GM23248 (cell line): ENCODE data around the gene CELF1. TPM values are rescaled to one million over a fixed set of nuclear protein-coding genes. Genes with fewer than 3 reads are reported as not detected.

Source experiments
- DNase-seq: peaks from one replicate; pipeline ENCODE4 v3.0.0-alpha.2; 2015
- H2AFZ ChIP-seq: fragments of 200-600 bp; sonication (generic); 2 replicates; pipeline ENCODE4 v1.6.1; 2016; ENCODE audit warnings: antibody characterized with exemption
- H3F3A ChIP-seq: fragments of 200-600 bp; sonication (generic); 2 replicates; pipeline ENCODE4 v1.6.1; 2016; ENCODE audit warnings: mild to moderate bottlenecking, antibody characterized with exemption, mixed run types; ENCODE audit not compliant: insufficient read depth
- H3K27ac ChIP-seq: fragments of 200-600 bp; sonication (generic); 2 replicates; pipeline ENCODE4 v1.5.1; 2016; ENCODE audit warnings: mild to moderate bottlenecking
- H3K27me3 ChIP-seq: fragments of 200-600 bp; sonication (generic); replicated peaks from 2 replicates; pipeline ENCODE4 v1.6.1; 2016; ENCODE audit warnings: mild to moderate bottlenecking; ENCODE audit not compliant: insufficient read depth
- H3K36me3 ChIP-seq: fragments of 200-600 bp; sonication (generic); 2 replicates; pipeline ENCODE4 v1.6.1; 2016; ENCODE audit warnings: low read depth, mild to moderate bottlenecking
- H3K4me1 ChIP-seq: fragments of 200-600 bp; sonication (generic); 2 replicates; pipeline ENCODE4 v1.6.1; 2016; ENCODE audit warnings: mild to moderate bottlenecking; ENCODE audit not compliant: insufficient read depth
- H3K4me2 ChIP-seq: fragments of 200-600 bp; sonication (generic); one replicate; pipeline ENCODE4 v1.6.1; 2016; ENCODE audit warnings: mild to moderate bottlenecking; ENCODE audit not compliant: unreplicated experiment
- H3K4me3 ChIP-seq: fragments of 200-600 bp; sonication (generic); 2 replicates; pipeline ENCODE4 v1.5.1; 2016; ENCODE audit warnings: mild to moderate bottlenecking
- H3K79me2 ChIP-seq: fragments of 200-600 bp; sonication (generic); 2 replicates; pipeline ENCODE4 v1.6.1; 2016; ENCODE audit warnings: mild to moderate bottlenecking; ENCODE audit not compliant: insufficient read depth
- H3K9ac ChIP-seq: fragments of 200-600 bp; sonication (generic); 2 replicates; pipeline ENCODE4 v1.6.1; 2016; ENCODE audit warnings: mild to moderate bottlenecking
- H3K9me2 ChIP-seq: fragments of 200-600 bp; sonication (generic); 2 replicates; pipeline ENCODE4 v1.6.1; 2016; ENCODE audit warnings: mixed run types, mild to moderate bottlenecking, moderate library complexity; ENCODE audit not compliant: insufficient read depth
- H3K9me3 ChIP-seq: fragments of 200-600 bp; sonication (generic); one replicate; pipeline ENCODE4 v1.6.1; 2017; ENCODE audit warnings: low read depth
- H4K20me1 ChIP-seq: fragments of 200-600 bp; sonication (generic); 2 replicates; pipeline ENCODE4 v1.6.0; 2016; ENCODE audit not compliant: insufficient read depth
- EZH2 ChIP-seq: fragments of 200-600 bp; sonication (generic); IDR thresholded peaks from 2 replicates; pipeline ENCODE4 v1.6.1; 2018; ENCODE audit warnings: antibody characterized with exemption, mild to moderate bottlenecking; ENCODE audit not compliant: insufficient read depth, poor library complexity, severe bottlenecking
- EZH2phosphoT487 ChIP-seq: fragments of 200-600 bp; sonication (generic); IDR thresholded peaks from 2 replicates; pipeline ENCODE4 v1.6.1; 2018; ENCODE audit warnings: antibody characterized with exemption, moderate library complexity, mild to moderate bottlenecking, low read depth; ENCODE audit not compliant: insufficient read depth
- WGBS, 2 experiments: methylation state at CpG; one replicate each; pipeline ENCODE4 v1.1.6; 2015 to 2017; ENCODE audit warnings: low lambda C conversion rate in 2 of 2, low coverage in 1 of 2; ENCODE audit errors: missing lambda C conversion rate in 2 of 2; 5-methylcytosine and 5-hydroxymethylcytosine counted together
- in situ Hi-C: fragments of 300-500 bp; cut with MboI; formaldehyde crosslinking; loops from 2 replicates; pipeline ENCODE4 v1.15.0; 2020
- polyA plus RNA-seq: library from polyadenylated mRNA; unstranded; fragments of >200 nt; fragmentation: Nextera tagmentation; extraction: Ambion mirVana; gene quantifications from 2 replicates; pipeline ENCODE4 v1.2.1, GENCODE V29; 2016
- total RNA-seq: library from RNA; depleted of rRNA; stranded (reverse); fragments of >200 nt; shearing (Covaris generic); gene quantifications from 2 replicates; pipeline ENCODE4 v1.2.3, GENCODE V29; 2014

Gene CELF1
- total and polyA plus RNA-seq, 2 experiments from 2014 or later: 51.7 to 70.9 TPM

DNA sequence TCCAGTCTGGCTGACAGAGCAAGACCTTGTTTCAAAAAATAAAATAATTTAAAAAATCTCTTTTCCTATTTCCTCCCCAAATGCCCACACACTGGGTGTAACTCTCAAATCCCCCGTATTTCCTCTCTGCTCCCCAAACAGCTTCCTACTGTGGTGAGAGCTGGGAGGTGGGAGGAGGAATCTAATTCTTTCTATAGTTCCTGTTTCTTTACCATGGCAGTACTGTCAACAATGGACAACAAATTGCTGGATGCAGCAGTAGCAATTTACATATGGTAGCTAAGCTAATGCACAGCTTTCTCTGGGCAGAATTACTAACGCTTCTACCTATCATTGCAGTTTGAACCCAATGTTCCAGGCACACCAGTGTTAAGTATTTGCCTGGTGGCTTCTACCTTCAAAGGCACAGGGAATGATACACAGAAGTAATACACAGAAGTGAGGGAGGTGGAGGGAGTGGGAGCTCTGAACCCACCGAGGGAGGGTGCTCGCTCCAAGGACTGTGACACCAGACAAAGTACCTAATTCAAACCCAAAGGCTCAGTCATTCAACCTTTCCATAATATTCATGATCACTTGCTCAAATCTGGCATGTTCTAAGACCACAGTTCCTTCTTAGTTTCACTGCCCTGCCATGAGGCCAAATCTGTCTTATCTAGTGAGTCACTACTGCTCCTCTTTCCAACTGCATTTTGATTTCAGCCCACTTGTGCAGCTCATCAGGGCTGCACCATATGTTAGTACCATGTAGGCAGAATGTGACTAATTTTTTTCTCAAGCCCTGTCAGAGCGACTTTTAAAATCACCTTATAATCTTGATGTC, 37.9 kb downstream of the CELF1 start:
- 85 to 93% methylated on average over 5 of the region's 5 CpGs for WGBS, 2 experiments
- Histone ChIP-seq H3K9me2 (no peaks in the 10 kb centered on the region), H3K36me3 (no peaks in the 10 kb centered on the region), H3K9ac (no peak overlapping the region), H3F3A (peaks cover 5% of the 10 kb centered on the region; the same call in 1 of the 2 replicates), H3K4me1 (peaks cover 28% of the 10 kb centered on the region), H3K79me2 (peaks cover 100% of the 10 kb centered on the region), H4K20me1 (peaks cover 12% of the 10 kb centered on the region; the same call in 1 of the 2 replicates), H3K4me3 (no peak overlapping the region), H3K27me3 (no peaks in the 10 kb centered on the region), H2AFZ (no peak overlapping the region), H3K9me3 (no peaks in the 10 kb centered on the region), H3K27ac (peak overlapping the region; percentile 48), H3K4me2 (peak overlapping the region; percentile 29)
- peak; percentile 89 for DNase-seq
- TF ChIP-seq EZH2phosphoT487 (no peak), EZH2 (no peak)
- in situ Hi-C loops: no loop called here

DNA sequence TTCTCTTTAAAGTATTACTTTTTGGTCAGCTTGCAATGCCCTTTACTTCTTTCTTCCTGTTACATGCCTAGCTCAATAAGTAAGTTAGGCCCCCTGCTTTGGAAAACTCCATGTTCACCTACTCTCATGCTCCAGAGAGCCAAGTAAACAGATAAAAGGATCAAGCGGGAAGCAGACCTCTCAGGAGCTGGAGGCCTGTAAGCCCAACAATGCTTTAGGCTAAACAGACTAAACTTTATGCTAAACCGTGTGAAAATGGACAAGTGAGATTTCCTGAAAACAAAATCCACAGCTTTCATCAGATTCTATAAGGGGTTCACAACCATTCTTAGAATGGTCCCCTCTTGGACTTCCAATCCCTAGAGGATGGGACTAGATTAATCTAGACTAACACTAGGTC, 40.2 kb downstream of the CELF1 start:
- Histone ChIP-seq H4K20me1 (peaks cover 22% of the 10 kb centered on the region; the same call in 1 of the 2 replicates), H3K9me3 (no peaks in the 10 kb centered on the region), H3K27ac (no peak overlapping the region), H3K4me1 (peaks cover 33% of the 10 kb centered on the region), H3K79me2 (peaks cover 100% of the 10 kb centered on the region), H3K9me2 (no peaks in the 10 kb centered on the region), H2AFZ (no peak overlapping the region), H3F3A (peaks cover 6% of the 10 kb centered on the region; the same call in 1 of the 2 replicates), H3K27me3 (no peaks in the 10 kb centered on the region), H3K4me3 (no peak overlapping the region), H3K9ac (no peak overlapping the region), H3K4me2 (no peak overlapping the region), H3K36me3 (no peaks in the 10 kb centered on the region)
- DNase-seq: no peak
- no peak for TF ChIP-seq EZH2
- TF ChIP-seq EZH2phosphoT487: no peak
- in situ Hi-C loops: no loop called here
- WGBS, 2 experiments: 100% methylated on average over 2 of the region's 2 CpGs

DNA sequence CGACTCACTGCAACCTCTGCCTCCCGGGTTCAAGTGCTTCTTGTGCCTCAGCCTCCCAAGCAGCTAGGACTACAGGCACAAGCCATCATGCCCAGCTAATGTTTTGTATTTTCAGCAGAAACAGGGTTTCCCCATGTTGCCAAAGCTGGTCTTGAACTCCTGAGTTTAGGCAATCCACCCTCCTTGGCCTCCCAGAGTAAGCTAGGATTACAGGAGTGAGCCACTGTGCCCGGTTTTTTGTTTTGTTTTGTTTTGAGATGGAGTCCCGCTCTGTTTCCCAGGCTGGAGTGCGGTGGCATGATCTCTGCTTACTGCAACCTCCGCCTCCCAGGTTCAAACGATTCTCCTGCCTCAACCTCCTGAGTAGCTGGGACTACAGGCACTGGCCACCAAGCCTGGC, 41.0 kb downstream of the CELF1 start:
- peaks cover 41% of the 10 kb centered on the region for H3K4me1 ChIP-seq

DNA sequence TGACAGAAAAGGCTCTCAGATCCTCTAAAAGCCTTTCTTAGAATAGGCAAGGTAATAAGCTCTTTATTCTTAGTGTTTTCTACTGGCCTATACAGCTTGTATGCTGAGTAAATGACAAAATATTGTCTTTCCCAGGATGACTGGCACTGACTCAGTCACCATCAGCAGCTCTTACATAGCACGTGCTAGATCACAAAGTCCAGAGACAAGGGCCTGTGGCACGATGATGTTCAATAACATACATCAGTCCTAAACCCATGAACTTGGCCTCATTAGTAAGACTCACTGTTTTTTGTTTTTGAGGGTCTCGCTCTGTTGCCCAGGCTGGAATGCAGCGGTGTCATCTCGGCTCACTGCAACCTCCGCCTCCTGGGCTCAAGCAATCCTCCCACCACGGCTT, 42.7 kb downstream of the CELF1 start:
- Histone ChIP-seq H3K4me1 (peaks cover 39% of the 10 kb centered on the region), H3K36me3 (no peaks in the 10 kb centered on the region), H3K9ac (no peak overlapping the region), H2AFZ (no peak overlapping the region), H3K9me3 (no peaks in the 10 kb centered on the region), H3K4me2 (no peak overlapping the region), H3F3A (peaks cover 19% of the 10 kb centered on the region; the same call in 1 of the 2 replicates), H3K4me3 (no peak overlapping the region), H4K20me1 (peaks cover 34% of the 10 kb centered on the region; the same call in 1 of the 2 replicates), H3K9me2 (no peaks in the 10 kb centered on the region), H3K27me3 (no peaks in the 10 kb centered on the region), H3K27ac (no peak overlapping the region; the same call in 1 of the 2 replicates), H3K79me2 (peaks cover 100% of the 10 kb centered on the region)
- WGBS, 2 experiments: 77% methylated on average over 7 of the region's 7 CpGs
- DNase-seq: peak; percentile 63
- TF ChIP-seq EZH2phosphoT487 (no peak), EZH2 (no peak)
- in situ Hi-C loops: no loop called here

More for the DNA sequence above, 41.0 kb downstream of the CELF1 start:
- H3K4me2 ChIP-seq: no peak overlapping the region
- H2AFZ ChIP-seq: no peak overlapping the region
- H3K9ac ChIP-seq: no peak overlapping the region
- TF ChIP-seq EZH2 (no peak), EZH2phosphoT487 (no peak)
- no peaks in the 10 kb centered on the region for H3K9me2 ChIP-seq
- peaks cover 100% of the 10 kb centered on the region for H3K79me2 ChIP-seq
- no peaks in the 10 kb centered on the region for H3K9me3 ChIP-seq
- in situ Hi-C loops: no loop called here
- H3K27ac ChIP-seq: no peak overlapping the region
- 92 to 98% methylated on average over 7 of the region's 7 CpGs for WGBS, 2 experiments
- H3K4me3 ChIP-seq: no peak overlapping the region
- H3K36me3 ChIP-seq: no peaks in the 10 kb centered on the region
- no peak for DNase-seq
- H3F3A ChIP-seq: peaks cover 12% of the 10 kb centered on the region; the same call in 1 of the 2 replicates
- H3K27me3 ChIP-seq: no peaks in the 10 kb centered on the region
- peaks cover 27% of the 10 kb centered on the region; the same call in 1 of the 2 replicates for H4K20me1 ChIP-seq
